Activated CD8-positive, alpha-beta T cell treated with anti-CD3 and anti-CD28 coated beads for 36 hours (primary cell): Measurements from ENCODE around the gene PAQR7. TPM values are rescaled to one million over a fixed set of nuclear protein-coding genes. Genes with fewer than 3 reads are reported as not detected.

Experiments
- ATAC-seq: fragments of 200-7000 bp; cut with Tn5 transposase; one replicate; pipeline ENCODE4 v1.10.0; 2021; ENCODE audit warnings: mild to moderate bottlenecking, moderate library complexity
- CTCF ChIA-PET: fragments of 350-600 bp; sonication (Branson Sonifier 250); formaldehyde crosslinking; loops from one replicate; lab custom pipeline; 2021; ENCODE audit warnings: antibody characterized with exemption; lab: Charles Lee
- POLR2A ChIA-PET: fragments of 350-600 bp; sonication (Branson Sonifier 250); formaldehyde crosslinking; loops from one replicate; lab custom pipeline; 2021; ENCODE audit warnings: antibody characterized with exemption; lab: Charles Lee
- DNase-seq: peaks from one replicate; pipeline ENCODE4 v3.0.0-alpha.2; 2020
- H3K27ac Mint-ChIP-seq: one replicate; pipeline ENCODE4 v1.8.0; 2021; ENCODE audit warnings: mild to moderate bottlenecking, mixed read lengths
- H3K27me3 Mint-ChIP-seq: one replicate; pipeline ENCODE4 v1.8.0; 2021; ENCODE audit warnings: mixed read lengths
- H3K36me3 Mint-ChIP-seq: one replicate; pipeline ENCODE4 v1.8.0; 2021; ENCODE audit warnings: low read depth, mixed read lengths
- H3K4me1 Mint-ChIP-seq: one replicate; pipeline ENCODE4 v1.8.0; 2021; ENCODE audit warnings: low read depth, mixed read lengths
- H3K4me3 Mint-ChIP-seq: one replicate; pipeline ENCODE4 v1.8.0; 2021; ENCODE audit warnings: mild to moderate bottlenecking, moderate library complexity, mixed read lengths
- H3K9me3 Mint-ChIP-seq: one replicate; pipeline ENCODE4 v1.8.0; 2021; ENCODE audit warnings: mixed read lengths
- CTCF ChIP-seq: fragments of 200-600 bp; IDR thresholded peaks from one replicate; pipeline ENCODE4 v1.8.0; 2022; ENCODE audit warnings: antibody characterized with exemption, mild to moderate bottlenecking
- intact Hi-C: fragments of 100-400 bp; cut with micrococcal nuclease; formaldehyde crosslinking; loops from one replicate; pipeline ENCODE4 v1.10.0; 2022
- total RNA-seq, 2 experiments: library from RNA; stranded (reverse); gene quantifications; one replicate each; pipeline ENCODE4 v1.2.3, GENCODE V29; 2021

PAQR7 gene
- 1 to 10 TPM; 6.8 to 8.0 TPM for total RNA-seq

- ATAC-seq (peak; percentile 88), DNase-seq (peak; percentile 77)
- peaks cover 5% of the 10 kb centered on the region for H3K4me1 Mint-ChIP-seq
- ChIA-PET POLR2A (interaction anchor here (0.7 to 2.4 kb wide), 16 partner anchors 11 to 642 kb away, joined by 3 to 13 read pairs (median 3); partner anchors contain the start of gene STMN1), CTCF (interaction anchor here (0.7 to 3.4 kb wide), 6 partner anchors 9 to 122 kb away, joined by 3 to 30 read pairs (median 3); partner anchors contain the start of gene PAFAH2)
- peaks cover 4% of the 10 kb centered on the region for H3K27me3 Mint-ChIP-seq
- intact Hi-C loops = no loop called here
- peak within 1 kb of the TSS; percentile 81 for H3K27ac Mint-ChIP-seq
- no peak for TF ChIP-seq CTCF
- no peaks in the 10 kb centered on the region for H3K9me3 Mint-ChIP-seq
- peak within 1 kb of the TSS; percentile 88 for H3K4me3 Mint-ChIP-seq
- H3K36me3 Mint-ChIP-seq = no peaks in the 10 kb centered on the region
These were observed at the start of gene PAQR7 for GRCh38 chr1:25875154-25875855. PAQR7 (minus strand) TSS chr1:25875708; CDS start chr1:25863839, 11,869 bp downstream.

GRCh38 chr1:25924454-25924853, 48.9 kb upstream of the PAQR7 start:
- CTCF ChIA-PET = interaction anchor here (1.8 to 2.2 kb wide), 2 partner anchors 20 to 73 kb away, joined by 5 read pairs; partner anchors contain the start of gene PAFAH2
- H3K27ac Mint-ChIP-seq = no peak overlapping the region

GRCh38 chr1:25922971-25923552, 47.6 kb upstream of the PAQR7 start:
- Mint-ChIP-seq H3K4me1 (peaks cover 24% of the 10 kb centered on the region), H3K9me3 (no peaks in the 10 kb centered on the region), H3K27ac (no peak overlapping the region), H3K36me3 (no peaks in the 10 kb centered on the region), H3K4me3 (peak overlapping the region; percentile 68), H3K27me3 (peaks cover 6% of the 10 kb centered on the region)
- intact Hi-C loops = no loop called here
- POLR2A ChIA-PET = interaction anchor here (0.8 to 4.1 kb wide), 8 partner anchors 11 to 160 kb away, joined by 3 to 32 read pairs (median 4); partner anchors contain the start of genes PAQR7 and STMN1
- TF ChIP-seq CTCF = no peak
- ATAC-seq = peak; percentile 26
- DNase-seq = peak; percentile 29
- CTCF ChIA-PET = interaction anchor here (1.2 to 3.7 kb wide), 3 partner anchors 18 to 74 kb away, joined by 4 to 18 read pairs (median 8); partner anchors contain the start of gene PAFAH2

More at GRCh38 chr1:25924454-25924853, 48.9 kb upstream of the PAQR7 start:
- POLR2A ChIA-PET = interaction anchor here (0.9 kb wide), 1 partner anchor 19 kb away, joined by 5 read pairs; the partner anchor contains the start of gene STMN1
- no peaks in the 10 kb centered on the region for H3K9me3 Mint-ChIP-seq
- no peak for ATAC-seq
- H3K4me1 Mint-ChIP-seq = peaks cover 22% of the 10 kb centered on the region
- no peak for TF ChIP-seq CTCF
- no peaks in the 10 kb centered on the region for H3K36me3 Mint-ChIP-seq
- no peak for DNase-seq
- no peak overlapping the region for H3K4me3 Mint-ChIP-seq
- intact Hi-C loops = no loop called here
- H3K27me3 Mint-ChIP-seq = peaks cover 6% of the 10 kb centered on the region

- no peak for TF ChIP-seq CTCF
- Mint-ChIP-seq H3K36me3 (no peaks in the 10 kb centered on the region), H3K9me3 (no peaks in the 10 kb centered on the region), H3K4me1 (peaks cover 29% of the 10 kb centered on the region), H3K27me3 (peaks cover 6% of the 10 kb centered on the region), H3K27ac (peak overlapping the region; percentile 67), H3K4me3 (peak overlapping the region; percentile 68)
- intact Hi-C loops = no loop called here
- ATAC-seq = peak; percentile 83
- ChIA-PET CTCF (interaction anchor here (0.8 to 3.7 kb wide), 6 partner anchors 17 to 75 kb away, joined by 3 to 18 read pairs (median 4); partner anchors contain the start of gene PAFAH2), POLR2A (interaction anchor here (0.8 to 4.1 kb wide), 12 partner anchors 10 to 373 kb away, joined by 3 to 32 read pairs (median 4); partner anchors contain the start of genes MTFR1L, PAQR7 and STMN1)
- peak; percentile 66 for DNase-seq
These were observed 46.8 kb upstream of the PAQR7 start for GRCh38 chr1:25922056-25922970.
